A673 (cell line): ENCODE results near the gene EYS.

ENCODE experiments used
- EZH2 ChIP-seq: fragments of 200-600 bp; sonication (generic); IDR thresholded peaks from 2 replicates; pipeline ENCODE4 v1.6.1; 2017; ENCODE audit warnings: borderline replicate concordance, low read depth, mild to moderate bottlenecking, mixed read lengths, antibody characterized with exemption, low read length; ENCODE audit not compliant: poor library complexity, severe bottlenecking
- TF ChIP-seq, protein P1 (sequence below): fragments of 300-800, 200-600 bp; sonication (generic); conservative IDR thresholded peaks from 2 replicates; pipeline ENCODE4 v1.5.1; 2017; ENCODE audit warnings: low read depth, mild to moderate bottlenecking, antibody characterized with exemption, low read length, moderate library complexity, mixed read lengths

GRCh38 chr6:63929111-63929510 lies 1777.9 kb downstream of the EYS start:
- TF ChIP-seq, protein P1, sequence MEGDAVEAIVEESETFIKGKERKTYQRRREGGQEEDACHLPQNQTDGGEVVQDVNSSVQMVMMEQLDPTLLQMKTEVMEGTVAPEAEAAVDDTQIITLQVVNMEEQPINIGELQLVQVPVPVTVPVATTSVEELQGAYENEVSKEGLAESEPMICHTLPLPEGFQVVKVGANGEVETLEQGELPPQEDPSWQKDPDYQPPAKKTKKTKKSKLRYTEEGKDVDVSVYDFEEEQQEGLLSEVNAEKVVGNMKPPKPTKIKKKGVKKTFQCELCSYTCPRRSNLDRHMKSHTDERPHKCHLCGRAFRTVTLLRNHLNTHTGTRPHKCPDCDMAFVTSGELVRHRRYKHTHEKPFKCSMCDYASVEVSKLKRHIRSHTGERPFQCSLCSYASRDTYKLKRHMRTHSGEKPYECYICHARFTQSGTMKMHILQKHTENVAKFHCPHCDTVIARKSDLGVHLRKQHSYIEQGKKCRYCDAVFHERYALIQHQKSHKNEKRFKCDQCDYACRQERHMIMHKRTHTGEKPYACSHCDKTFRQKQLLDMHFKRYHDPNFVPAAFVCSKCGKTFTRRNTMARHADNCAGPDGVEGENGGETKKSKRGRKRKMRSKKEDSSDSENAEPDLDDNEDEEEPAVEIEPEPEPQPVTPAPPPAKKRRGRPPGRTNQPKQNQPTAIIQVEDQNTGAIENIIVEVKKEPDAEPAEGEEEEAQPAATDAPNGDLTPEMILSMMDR, result no peak
- TF ChIP-seq EZH2, result no peak
